Right cardiac atrium (tissue), 5 donors: ENCODE results near the gene OTUD5. TPM values are rescaled to one million over a fixed set of nuclear protein-coding genes. Genes with fewer than 3 reads are reported as not detected.
"Not testable (repeated sequence)": the region's sequence is repeated elsewhere in the genome, so short reads cannot be mapped to it uniquely, and the experiment has no call there.

Experiments used
- ATAC-seq, 2 donors: fragments of 200-7000 bp; cut with Tn5 transposase; one replicate each; pipeline versions ENCODE4 v1.8.0 to v1.9.1; 2020; ENCODE audit warnings: moderate library complexity in 2 of 2, mild to moderate bottlenecking in 1 of 2
- DNase-seq, 3 donors: peaks; one replicate each; pipeline ENCODE4 v3.0.0-alpha.2; 2020
- H3K27ac ChIP-seq: one replicate; pipeline ENCODE4 v1.5.1; 2013; ENCODE audit warnings: mild to moderate bottlenecking, low read length, control low read depth, moderate library complexity
- H3K27me3 ChIP-seq: one replicate; pipeline ENCODE4 v1.6.1; 2013; ENCODE audit not compliant: control insufficient read depth, insufficient read depth
- H3K4me1 ChIP-seq: one replicate; pipeline ENCODE4 v1.6.1; 2013; ENCODE audit warnings: low read length; ENCODE audit not compliant: control insufficient read depth, insufficient read depth
- H3K4me3 ChIP-seq: one replicate; pipeline ENCODE4 v1.5.1; 2013; ENCODE audit warnings: low read length, control low read depth
- H3K9me3 ChIP-seq: one replicate; pipeline ENCODE4 v1.6.1; 2013; ENCODE audit warnings: low read length; ENCODE audit not compliant: control insufficient read depth
- WGBS: extraction: QIAGEN DNeasy Blood & Tissue Kit; methylation state at CpG from one replicate; pipeline ENCODE4 v1.1.7; 2013; 5-methylcytosine and 5-hydroxymethylcytosine counted together
- intact Hi-C, 4 donors: fragments of 100-400 bp; cut with DNase I; formaldehyde crosslinking; loops; one replicate each; pipeline versions ENCODE4 v1.11.0 to v1.14.0; 2022 to 2023
- polyA plus RNA-seq: library from polyadenylated mRNA; stranded (reverse); fragments of 200-250 nt; gene quantifications from one replicate; pipeline ENCODE4 v1.2.3, GENCODE V29; 2013
- total RNA-seq, 4 donors: library from RNA; stranded (reverse); fragmentation: NEBNext Ultra II Directional; extraction: Animal tissue kit (Norgen Biotek cat#: 25700); gene quantifications; one replicate each; pipeline ENCODE4 v1.2.1, GENCODE V29; 2021
- donor health status: healthy with polysubstance abuse.
- donor health status: DM: no; HTN: yes; CAD: no.
- donor health status: DM: no; HTN: no; CAD: no.
- donor health status: DM: no; HTN: yes; CAD: no; lungs with severe emphysema.
- donor health status: DM: yes; HTN: yes; CAD: no.

Gene OTUD5
- total and polyA plus RNA-seq, 5 donors = 19.9 to 27.3 (median 23.8) TPM

DNA sequence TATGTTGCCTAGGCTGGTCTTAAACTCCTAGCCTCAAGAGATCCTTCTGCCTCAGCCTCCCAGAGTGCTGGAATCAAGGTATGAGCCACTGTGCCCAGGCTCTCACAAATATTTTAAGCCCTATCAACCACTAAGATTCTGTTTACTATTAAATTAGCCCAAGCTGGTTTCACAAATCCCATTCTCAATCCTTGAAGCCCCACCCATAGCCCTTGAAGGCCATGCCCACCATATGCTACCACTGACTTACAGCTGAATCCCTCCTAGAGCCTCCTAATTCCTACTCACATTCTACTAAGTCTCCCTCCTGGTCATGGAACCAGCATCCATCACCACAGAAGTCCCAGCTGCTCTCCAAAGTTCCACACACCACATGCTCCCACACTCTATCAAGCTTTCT is 34.9 kb upstream of the OTUD5 start:
- Histone ChIP-seq H3K9me3 (no peaks in the 10 kb centered on the region), H3K27ac (no peak overlapping the region), H3K27me3 (no peaks in the 10 kb centered on the region), H3K4me3 (no peak overlapping the region), H3K4me1 (no peaks in the 10 kb centered on the region)
- ATAC-seq (no peak), DNase-seq (no peak)
- intact Hi-C loops = no loop called here

DNA sequence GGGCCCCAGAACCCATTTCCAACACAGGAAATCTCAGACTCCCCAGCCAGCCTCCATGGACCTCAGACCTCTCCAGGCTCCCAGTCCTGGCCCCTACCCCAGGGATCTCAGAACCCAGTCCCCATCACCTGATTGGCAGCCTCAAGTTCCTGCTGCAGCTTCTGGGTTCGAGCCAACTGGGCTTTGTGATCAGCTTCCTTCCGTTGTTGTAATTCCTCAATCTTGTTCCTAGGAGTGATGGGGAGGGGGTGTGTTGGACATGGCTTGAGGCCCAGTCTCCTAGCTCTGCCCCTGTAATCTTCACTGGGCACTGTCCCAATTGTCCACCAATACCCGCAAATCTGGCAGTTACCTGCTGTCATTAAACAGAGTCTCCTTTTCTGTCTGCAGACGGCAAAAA is 32.1 kb upstream of the OTUD5 start:
- WGBS = 61% methylated on average over 4 of the region's 4 CpGs
- H3K27ac ChIP-seq = no peak overlapping the region
- DNase-seq = peak in 2 of 3 donors; percentile 29 to 53

DNA sequence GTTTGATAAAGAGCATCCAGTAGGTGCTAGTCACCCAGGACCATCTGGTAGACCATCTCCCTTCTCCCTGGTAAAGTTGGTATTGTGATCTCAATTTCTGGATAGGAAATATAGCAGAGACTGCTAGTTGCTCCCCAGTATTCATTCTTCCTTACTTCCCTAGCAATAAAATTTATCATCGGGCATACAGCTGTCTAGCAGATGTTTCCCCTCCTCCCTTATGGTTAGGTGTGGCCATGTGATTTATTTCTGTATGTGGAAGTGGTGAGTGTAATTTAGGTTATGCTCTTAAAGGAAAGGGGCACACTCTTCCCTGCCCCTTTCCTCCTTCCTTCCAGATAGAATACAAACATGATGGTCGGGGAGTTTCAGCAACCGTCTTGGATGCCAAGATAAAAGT is 26.5 kb upstream of the OTUD5 start:
- H3K4me1 ChIP-seq = no peaks in the 10 kb centered on the region
- no peak for DNase-seq
- intact Hi-C loops = no loop called here
- no peaks in the 10 kb centered on the region for H3K9me3 ChIP-seq
- no peaks in the 10 kb centered on the region for H3K27me3 ChIP-seq
- WGBS = 82% methylated on average over 3 of the region's 3 CpGs
- H3K4me3 ChIP-seq = no peak overlapping the region
- H3K27ac ChIP-seq = no peak overlapping the region
- no peak for ATAC-seq

More for the DNA sequence above, 32.1 kb upstream of the OTUD5 start:
- intact Hi-C loops = no loop called here
- Histone ChIP-seq H3K9me3 (no peaks in the 10 kb centered on the region), H3K4me3 (no peak overlapping the region), H3K27me3 (no peaks in the 10 kb centered on the region), H3K4me1 (no peaks in the 10 kb centered on the region)
- ATAC-seq = peak; percentile 47 to 73

GRCh38 chrX:48983081-48983480 is 25.7 kb upstream of the OTUD5 start:
- ATAC-seq (no peak), DNase-seq (no peak)
- Histone ChIP-seq H3K4me3 (no peak overlapping the region), H3K9me3 (no peaks in the 10 kb centered on the region), H3K27ac (no peak overlapping the region), H3K4me1 (no peaks in the 10 kb centered on the region), H3K27me3 (no peaks in the 10 kb centered on the region)
- WGBS = 89% methylated on average over 17 of the region's 17 CpGs
- intact Hi-C loops = no loop called here

- WGBS = 86% methylated on average over 10 of the region's 10 CpGs
- Histone ChIP-seq H3K27me3 (no peaks in the 10 kb centered on the region), H3K27ac (no peak overlapping the region), H3K4me3 (no peak overlapping the region), H3K4me1 (no peaks in the 10 kb centered on the region), H3K9me3 (no peaks in the 10 kb centered on the region)
- DNase-seq (no peak), ATAC-seq (peak in 1 of 2 donors; percentile 20)
- intact Hi-C loops = no loop called here
Observed at GRCh38 chrX:48981178-48981577, 23.8 kb upstream of the OTUD5 start.

DNA sequence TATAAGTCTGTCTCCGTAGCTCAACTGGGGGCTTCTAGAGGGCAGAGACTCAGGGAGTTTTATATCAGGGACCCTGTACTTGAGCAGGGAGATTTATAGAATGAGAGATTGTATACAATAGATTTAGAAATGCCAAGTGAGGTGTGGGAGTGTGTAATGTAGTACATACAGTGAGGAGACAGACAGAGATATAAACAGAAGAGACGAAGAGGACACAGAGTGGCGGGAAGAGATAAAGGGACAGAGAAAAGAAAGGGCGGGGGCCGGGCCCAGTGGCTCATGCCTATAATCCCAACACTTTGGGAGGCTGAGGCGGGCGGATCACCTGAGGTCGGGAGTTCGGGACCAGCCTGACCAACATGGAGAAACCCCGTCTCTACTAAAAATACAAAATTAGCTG is 22.9 kb upstream of the OTUD5 start:
- H3K27me3 ChIP-seq, H3K9me3 ChIP-seq, H3K27ac ChIP-seq, H3K4me1 ChIP-seq, DNase-seq, intact Hi-C loops, H3K4me3 ChIP-seq, ATAC-seq: not testable (repeated sequence)
- 91% methylated on average over 5 of the region's 10 CpGs for WGBS

- H3K4me1 ChIP-seq = no peaks in the 10 kb centered on the region
- intact Hi-C loops = no loop called here
Observed at GRCh38 chrX:48978226-48978625, 20.8 kb upstream of the OTUD5 start.

GRCh38 chrX:48976086-48976485 is 18.7 kb upstream of the OTUD5 start:
- Histone ChIP-seq H3K9me3 (no peaks in the 10 kb centered on the region), H3K27me3 (no peaks in the 10 kb centered on the region), H3K4me3 (no peak overlapping the region), H3K4me1 (no peaks in the 10 kb centered on the region), H3K27ac (no peak overlapping the region)
- 56% methylated on average over 6 of the region's 6 CpGs for WGBS
- intact Hi-C loops = no loop called here
- ATAC-seq (no peak), DNase-seq (no peak)

More at GRCh38 chrX:48978226-48978625, 20.8 kb upstream of the OTUD5 start:
- Histone ChIP-seq H3K9me3 (no peaks in the 10 kb centered on the region), H3K4me3 (no peak overlapping the region), H3K27ac (no peak overlapping the region), H3K27me3 (no peaks in the 10 kb centered on the region)
- no peak for DNase-seq
- no peak for ATAC-seq
- WGBS = 92% methylated on average over 5 of the region's 5 CpGs

GRCh38 chrX:48975541-48975940 is 18.1 kb upstream of the OTUD5 start:
- Histone ChIP-seq H3K27ac (no peak overlapping the region), H3K27me3 (no peaks in the 10 kb centered on the region), H3K4me3 (no peak overlapping the region), H3K4me1 (no peaks in the 10 kb centered on the region), H3K9me3 (no peaks in the 10 kb centered on the region)
- ATAC-seq (no peak), DNase-seq (no peak)
- intact Hi-C loops = no loop called here
- 92% methylated on average over 5 of the region's 5 CpGs for WGBS

GRCh38 chrX:48975041-48975440 is 17.6 kb upstream of the OTUD5 start:
- Histone ChIP-seq H3K4me3 (no peak overlapping the region), H3K27ac (no peak overlapping the region), H3K27me3 (no peaks in the 10 kb centered on the region), H3K4me1 (no peaks in the 10 kb centered on the region), H3K9me3 (no peaks in the 10 kb centered on the region)
- no peak for DNase-seq
- 79% methylated on average over 7 of the region's 7 CpGs for WGBS
- no peak for ATAC-seq
- intact Hi-C loops = no loop called here

DNA sequence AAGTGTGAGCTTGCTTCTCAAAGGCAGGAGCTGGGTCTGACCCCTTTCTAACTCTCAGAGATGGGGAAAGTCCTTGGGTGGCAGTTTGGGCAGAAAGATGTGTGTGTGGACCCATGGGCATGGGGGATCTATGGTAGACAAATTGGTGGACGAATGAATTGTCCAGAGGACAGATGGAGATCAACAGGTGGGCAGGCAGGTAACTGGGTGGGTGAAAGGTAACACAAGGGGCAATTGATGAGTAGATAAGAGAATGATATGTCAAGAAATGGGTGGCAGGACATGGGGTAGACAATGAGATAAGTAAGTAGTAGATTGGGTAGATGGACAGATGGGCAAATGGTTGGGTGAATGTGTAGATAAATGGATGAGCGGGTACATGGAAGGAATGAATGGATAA is 17.2 kb upstream of the OTUD5 start:
- no peaks in the 10 kb centered on the region for H3K4me1 ChIP-seq
- intact Hi-C loops = no loop called here
- H3K27me3 ChIP-seq = no peaks in the 10 kb centered on the region
- no peaks in the 10 kb centered on the region for H3K9me3 ChIP-seq
- H3K27ac ChIP-seq = no peak overlapping the region
- no peak overlapping the region for H3K4me3 ChIP-seq
- WGBS = 98% methylated on average over 2 of the region's 2 CpGs
- ATAC-seq (no peak), DNase-seq (no peak)

DNA sequence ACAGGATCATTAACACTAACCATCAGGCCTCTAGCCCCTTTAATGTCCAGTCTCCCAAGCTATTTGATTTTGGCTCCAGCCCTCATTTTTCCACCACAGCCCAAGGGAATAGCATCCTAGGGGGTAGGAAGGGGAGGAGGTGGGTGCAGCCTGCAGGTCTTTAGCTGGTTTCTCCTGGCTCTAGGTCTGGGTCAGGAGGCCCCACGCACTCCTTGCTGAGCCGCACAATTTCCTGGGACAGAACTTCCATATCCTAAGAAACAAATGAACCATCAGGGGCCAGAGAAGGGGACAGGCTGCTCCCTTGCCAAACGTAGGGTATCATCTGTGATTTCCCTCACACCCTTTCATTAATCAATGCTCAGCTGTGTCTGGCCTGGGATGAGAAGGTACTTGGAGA is 16.6 kb upstream of the OTUD5 start:
- ATAC-seq (no peak), DNase-seq (no peak)
- no peak overlapping the region for H3K4me3 ChIP-seq
- H3K27ac ChIP-seq = no peak overlapping the region
- no peaks in the 10 kb centered on the region for H3K4me1 ChIP-seq
- WGBS = 83% methylated on average over 3 of the region's 3 CpGs
- H3K27me3 ChIP-seq = no peaks in the 10 kb centered on the region
- intact Hi-C loops = no loop called here
- no peaks in the 10 kb centered on the region for H3K9me3 ChIP-seq
